BJ (cell line): Measurements from ENCODE around the gene OR10A5. TPM values are rescaled to one million over a fixed set of nuclear protein-coding genes. Genes with fewer than 3 reads are reported as not detected.

Experiments
- CTCF ChIA-PET: fragments of 350-600 bp; formaldehyde crosslinking; extraction: SDS; loops from one replicate; lab custom pipeline; 2021; ENCODE audit warnings: antibody characterized with exemption, inconsistent platforms; lab: Yijun Ruan, JAX
- POLR2A ChIA-PET: fragments of 300-600 bp; sonication (Branson Sonifier 250); formaldehyde crosslinking; extraction: SDS; loops from one replicate; lab custom pipeline; 2021; ENCODE audit warnings: antibody characterized with exemption; lab: Charles Lee
- DNase-seq: peaks from one replicate; pipeline ENCODE4 v3.0.0-alpha.2; 2011; ENCODE audit warnings: low read depth
- H3K27me3 ChIP-seq: 2 replicates; pipeline ENCODE4 v1.6.0; 2011; ENCODE audit warnings: low read length; ENCODE audit not compliant: control insufficient read depth, insufficient read depth
- H3K36me3 ChIP-seq: 2 replicates; pipeline ENCODE4 v1.5.1; 2011; ENCODE audit warnings: low read length; ENCODE audit not compliant: control insufficient read depth, insufficient read depth
- H3K4me3 ChIP-seq: 2 replicates; pipeline ENCODE4 v1.5.1; 2011; ENCODE audit warnings: low read depth, mild to moderate bottlenecking, control low read depth, low read length
- CTCF ChIP-seq: IDR thresholded peaks from 2 replicates; pipeline ENCODE4 v1.5.1; 2011; ENCODE audit warnings: low read depth, mild to moderate bottlenecking, control low read depth, inconsistent platforms, low read length, moderate library complexity; ENCODE audit not compliant: insufficient read depth
- polyA plus RNA-seq: library from polyadenylated mRNA; depleted of rRNA; stranded (reverse); fragments of >200 nt; gene quantifications from 2 replicates; pipeline ENCODE4 v1.2.3, GENCODE V29; 2011

Gene OR10A5
- polyA plus RNA-seq, 1 experiment: not detected

GRCh38 chr11:6833356-6833755 is 12.1 kb upstream of the OR10A5 start:
- ChIA-PET POLR2A (no interaction called here), CTCF (interaction anchor here (0.9 to 1.2 kb wide), 3 partner anchors 10 to 30 kb away, joined by 3 to 4 read pairs (median 3); partner anchors contain the start of gene OR10A2)
- no peaks in the 10 kb centered on the region for H3K36me3 ChIP-seq
- no peak overlapping the region for H3K4me3 ChIP-seq
- no peaks in the 10 kb centered on the region for H3K27me3 ChIP-seq
- DNase-seq: no peak
- no peak for TF ChIP-seq CTCF

GRCh38 chr11:6834021-6834420 is 11.5 kb upstream of the OR10A5 start:
- H3K4me3 ChIP-seq: no peak overlapping the region
- no peaks in the 10 kb centered on the region for H3K36me3 ChIP-seq
- ChIA-PET CTCF (interaction anchor here (0.9 to 1.2 kb wide), 3 partner anchors 10 to 29 kb away, joined by 3 to 4 read pairs (median 3); partner anchors contain the start of gene OR10A2), POLR2A (no interaction called here)
- no peaks in the 10 kb centered on the region for H3K27me3 ChIP-seq
- TF ChIP-seq CTCF: no peak
- no peak for DNase-seq

- Histone ChIP-seq H3K4me3 (no peak overlapping the region), H3K27me3 (no peaks in the 10 kb centered on the region), H3K36me3 (no peaks in the 10 kb centered on the region)
- CTCF ChIA-PET: no interaction called here
- POLR2A ChIA-PET: no interaction called here
- no peak for TF ChIP-seq CTCF
- DNase-seq: no peak
Measured at GRCh38 chr11:6841694-6842093, 3.8 kb upstream of the OR10A5 start.

GRCh38 chr11:6843670-6844069 is 1.8 kb upstream of the OR10A5 start:
- no peak for DNase-seq
- ChIA-PET CTCF (interaction anchor here (0.9 kb wide), 1 partner anchor 10 kb away, joined by 3 read pairs; no protein-coding TSS in a partner anchor), POLR2A (interaction anchor here (0.7 kb wide), 1 partner anchor 1047 kb away, joined by 3 read pairs; no protein-coding TSS in a partner anchor)
- Histone ChIP-seq H3K36me3 (no peaks in the 10 kb centered on the region), H3K4me3 (no peak overlapping the region), H3K27me3 (no peaks in the 10 kb centered on the region)
- no peak for TF ChIP-seq CTCF

- DNase-seq: no peak
- CTCF ChIA-PET: no interaction called here
- Histone ChIP-seq H3K36me3 (no peaks in the 10 kb centered on the region), H3K27me3 (no peaks in the 10 kb centered on the region), H3K4me3 (no peak overlapping the region)
- no peak for TF ChIP-seq CTCF
- POLR2A ChIA-PET: interaction anchor here (0.7 kb wide), 2 partner anchors 200 to 1046 kb away, joined by 3 to 5 read pairs; no protein-coding TSS in a partner anchor
Measured at GRCh38 chr11:6844356-6844755, 1.1 kb upstream of the OR10A5 start.
